GM19240 (cell line): ENCODE results near the gene SPTLC1.
A peak's percentile ranks its signal among the peaks of the same experiment; 100 is the strongest.
"Not testable (repeated sequence)": the region's sequence is repeated elsewhere in the genome, so short reads cannot be mapped to it uniquely, and the experiment has no call there.

Experiments used
- DNase-seq: peaks from one replicate; pipeline ENCODE4 v3.0.0; 2011; ENCODE audit warnings: low spot score; ENCODE audit not compliant: insufficient read length

SPTLC1 gene

DNA sequence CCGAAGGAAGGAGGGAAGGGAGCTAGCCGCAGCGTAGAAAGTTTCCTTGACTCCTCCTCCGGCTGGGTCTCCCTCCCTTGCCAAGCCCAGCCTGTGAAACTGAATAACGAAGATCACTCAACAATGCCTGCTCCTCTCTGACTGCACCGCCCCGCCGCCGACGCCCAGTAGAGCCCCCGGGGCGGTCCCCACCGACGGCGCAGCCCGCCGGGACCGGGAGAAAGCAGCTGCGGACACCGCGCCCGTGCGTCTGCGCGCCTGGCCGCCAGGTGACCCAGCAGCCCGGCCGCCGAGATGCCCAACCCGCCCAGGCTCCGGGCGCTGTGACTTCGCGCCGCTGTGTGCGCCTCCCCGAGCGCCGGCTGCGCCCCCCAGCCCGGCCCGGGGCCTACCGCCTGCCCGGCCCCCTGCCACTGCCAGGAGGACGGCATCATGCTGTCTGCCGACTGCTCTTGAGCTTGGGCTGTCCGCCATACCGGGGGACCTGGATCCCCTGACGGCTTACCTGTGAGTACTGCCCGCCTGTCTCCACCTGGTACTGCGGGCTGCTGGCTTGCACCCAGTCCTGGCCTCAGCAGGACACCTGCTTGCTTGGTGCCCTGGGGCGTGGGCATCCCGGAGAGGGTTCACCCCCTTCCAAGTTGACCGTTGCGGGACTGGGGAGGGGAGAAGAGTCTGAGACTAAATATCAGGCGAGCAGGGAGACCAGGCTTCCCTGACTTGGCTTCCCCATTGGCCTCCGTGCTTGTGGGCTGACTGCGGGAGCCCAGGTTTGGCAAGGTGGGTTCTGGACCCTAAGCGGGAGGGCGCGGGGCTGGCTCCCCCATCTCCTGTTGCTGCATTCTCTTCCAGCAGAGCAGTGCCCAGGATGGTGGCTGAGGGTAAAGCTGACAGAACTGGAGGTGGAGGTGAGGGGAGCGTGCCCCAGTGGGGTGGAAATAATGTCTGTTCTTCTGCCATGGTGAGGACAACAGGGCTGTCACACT lies 26.2 kb upstream of the SPTLC1 start:
- DNase-seq = no peak

DNA sequence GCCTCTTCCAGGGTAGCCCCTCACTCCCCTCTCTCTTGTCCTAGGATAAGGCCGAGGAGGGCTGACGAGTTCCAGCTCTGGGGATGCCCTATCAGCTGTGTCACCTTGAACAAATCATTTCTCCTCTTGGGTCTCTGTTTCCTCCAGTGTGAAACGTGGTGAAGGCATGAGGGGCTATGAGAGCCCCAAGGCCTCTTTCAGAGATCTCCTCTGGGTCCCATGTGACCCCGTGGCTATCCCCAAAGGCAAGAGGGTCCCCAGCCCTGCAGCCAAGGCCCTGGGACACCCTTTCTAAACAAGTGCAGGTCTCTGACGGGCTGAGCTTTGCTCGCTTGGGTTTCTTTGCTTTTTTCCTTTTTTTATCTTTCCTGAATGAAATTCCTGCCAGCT lies 25.5 kb upstream of the SPTLC1 start:
- DNase-seq = no peak

DNA sequence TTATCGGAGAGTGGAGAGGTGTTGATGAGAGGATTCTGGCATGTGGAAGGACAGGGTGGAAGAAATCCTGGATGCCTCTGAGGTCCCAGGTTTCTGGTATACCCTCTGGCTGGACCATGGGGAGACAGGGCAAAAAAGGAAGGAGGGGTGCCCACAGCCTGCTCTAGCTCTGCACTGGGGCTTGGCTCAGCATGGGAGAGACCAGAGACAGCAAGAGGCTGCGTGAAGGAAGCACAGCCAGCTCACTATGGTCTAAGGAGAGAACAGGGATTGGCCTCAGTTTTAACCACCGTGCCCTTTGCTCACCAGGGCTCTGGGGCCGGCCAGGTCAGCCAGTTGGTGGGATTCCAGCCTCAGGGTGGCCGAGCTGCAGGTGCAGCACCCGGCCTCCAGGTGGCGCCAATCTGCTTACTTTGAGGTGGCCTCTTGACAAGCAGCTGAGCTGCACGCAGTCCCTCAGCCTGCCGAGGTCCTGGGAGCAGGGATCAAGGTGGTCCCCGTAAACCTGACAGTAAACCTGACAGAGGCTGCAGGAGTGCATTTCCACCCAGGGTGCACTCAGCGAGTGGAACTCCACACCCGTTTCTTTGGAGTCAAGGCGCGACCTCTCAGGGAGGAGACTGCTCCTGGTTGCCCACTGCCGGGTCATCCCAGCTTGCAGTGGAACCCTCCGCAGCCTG lies 25.0 kb upstream of the SPTLC1 start:
- DNase-seq = peak; percentile 64

DNA sequence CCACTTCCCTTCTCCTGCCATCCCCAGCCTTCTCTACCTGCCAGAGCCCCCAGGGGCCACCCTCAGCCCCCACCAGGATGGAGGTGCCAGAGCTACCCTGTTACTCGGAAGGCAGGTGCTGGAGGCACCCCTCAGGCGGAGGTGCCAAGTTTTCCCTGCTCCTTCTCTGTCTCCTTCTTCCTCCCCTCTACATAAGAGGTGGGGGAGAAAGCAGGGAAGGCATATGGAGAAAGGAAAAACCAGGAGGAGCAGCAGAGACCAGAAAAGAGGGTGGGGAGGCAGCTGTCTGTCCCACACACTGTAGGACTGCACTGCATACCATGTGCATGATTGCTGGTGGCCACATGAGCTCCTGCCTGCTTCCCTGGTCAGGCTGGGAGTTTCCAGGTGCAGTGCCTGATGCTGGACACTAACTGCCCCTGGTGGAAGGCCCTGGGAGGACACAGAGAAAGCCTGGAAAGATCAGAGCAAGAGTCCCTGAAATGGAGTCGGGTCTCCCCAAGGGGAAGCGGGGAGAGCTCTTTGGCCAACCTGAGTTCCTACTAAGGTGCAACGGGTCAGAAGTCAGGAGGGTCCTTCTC lies 23.8 kb upstream of the SPTLC1 start:
- DNase-seq = not testable (repeated sequence)

DNA sequence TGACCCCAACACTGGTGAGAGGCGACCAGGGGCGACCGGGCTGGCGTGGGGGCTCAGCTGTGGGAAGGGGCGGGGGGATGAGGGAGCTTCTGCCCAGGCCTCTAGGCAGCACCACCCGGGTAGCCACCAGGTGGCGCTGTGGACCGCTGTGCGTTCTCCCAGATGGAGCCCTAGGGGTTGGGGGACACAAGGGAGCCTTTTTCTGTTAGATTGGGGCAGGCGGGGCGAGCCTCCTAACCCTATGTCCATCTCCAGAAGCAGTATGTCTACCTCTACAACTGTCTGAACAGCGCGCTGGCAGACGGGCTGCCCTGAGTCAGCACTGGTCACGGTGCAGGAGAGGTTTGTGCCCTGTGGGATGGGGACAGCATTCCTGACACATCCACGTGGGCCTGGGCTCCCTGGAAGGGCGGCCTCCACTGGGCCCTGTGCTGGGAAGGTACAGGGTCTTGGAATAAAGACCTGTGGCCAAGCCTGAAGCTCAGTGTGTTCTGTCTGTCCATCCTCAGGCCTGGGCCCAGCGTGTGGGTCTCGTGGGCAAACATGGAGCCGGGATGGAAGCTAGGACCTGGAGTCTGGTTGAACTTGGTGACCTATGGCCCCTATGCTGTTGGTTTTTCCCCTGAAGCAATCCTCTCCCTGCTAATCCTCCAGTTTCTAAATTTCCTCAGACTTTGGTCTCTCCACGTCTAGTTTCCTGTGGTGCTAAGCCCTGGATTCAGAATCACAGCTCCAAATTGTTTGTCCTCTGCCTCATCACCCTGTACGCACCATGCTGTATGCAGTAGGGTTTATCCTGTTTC lies 23.1 kb upstream of the SPTLC1 start:
- no peak for DNase-seq

GRCh38 chr9:92136184-92136858 lies 21.1 kb upstream of the SPTLC1 start:
- DNase-seq = no peak

DNA sequence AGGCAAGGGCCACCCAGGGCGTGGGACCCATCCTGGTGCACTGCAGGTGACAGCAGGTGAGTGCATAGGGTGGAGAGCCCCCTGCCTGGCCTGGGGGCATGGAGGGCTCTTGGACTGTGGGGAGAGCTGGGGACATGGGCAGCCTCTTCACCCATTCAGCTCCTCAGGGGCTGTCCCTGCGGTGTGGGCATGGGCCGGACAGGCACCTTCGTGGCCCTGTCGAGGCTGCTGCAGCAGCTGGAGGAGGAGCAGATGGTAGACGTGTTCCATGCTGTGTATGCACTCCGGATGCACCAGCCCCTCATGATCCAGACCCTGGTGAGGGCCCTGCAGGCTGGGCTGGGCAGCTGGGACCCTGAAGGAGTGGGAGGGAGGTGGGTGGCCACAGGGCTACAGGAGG lies 20.4 kb upstream of the SPTLC1 start:
- DNase-seq = no peak

- DNase-seq = peak; percentile 65
Measured at GRCh38 chr9:92133949-92134604, 18.9 kb upstream of the SPTLC1 start.

GRCh38 chr9:92132913-92133312 lies 17.7 kb upstream of the SPTLC1 start:
- DNase-seq = not testable (repeated sequence)

DNA sequence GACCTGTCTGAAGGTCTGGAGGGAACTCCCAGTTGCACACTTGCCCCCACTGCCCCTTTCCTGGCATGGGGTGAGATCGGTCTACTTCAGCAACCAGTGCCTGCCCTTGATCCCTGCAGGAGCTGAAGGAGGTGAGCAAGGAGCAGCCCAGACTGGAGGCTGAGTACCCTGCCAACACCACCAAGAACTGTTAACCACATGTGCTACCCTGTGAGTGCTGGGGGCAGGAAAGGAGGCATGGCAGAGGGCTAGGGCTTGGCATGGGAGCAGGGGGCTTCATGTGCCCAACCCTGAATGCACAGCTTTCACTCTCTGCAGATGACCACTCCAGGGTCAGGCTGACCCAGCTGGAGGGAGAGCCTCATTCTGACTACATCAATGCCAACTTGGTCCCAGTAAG lies 17.3 kb upstream of the SPTLC1 start:
- DNase-seq = no peak

GRCh38 chr9:92122800-92123199 lies 7.6 kb upstream of the SPTLC1 start:
- no peak for DNase-seq

DNA sequence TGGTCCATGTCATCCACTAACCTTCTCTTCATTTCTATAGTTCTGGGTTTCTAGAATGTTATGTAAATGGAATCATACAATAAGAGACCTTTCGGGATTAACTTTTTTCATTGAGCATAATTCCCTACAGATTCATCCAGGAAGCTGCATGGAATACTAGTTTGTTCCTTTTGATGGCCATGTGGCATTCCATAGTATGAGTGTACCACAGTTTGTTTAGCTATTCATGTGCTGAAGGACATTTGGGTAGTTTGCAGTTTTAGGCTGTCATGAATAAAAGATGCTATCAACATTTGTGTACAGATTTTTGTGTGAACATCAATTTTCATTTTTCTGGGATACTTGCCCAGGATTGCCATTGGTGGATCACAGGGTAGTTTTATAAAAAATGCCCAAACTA lies 6.8 kb upstream of the SPTLC1 start:
- DNase-seq = no peak

DNA sequence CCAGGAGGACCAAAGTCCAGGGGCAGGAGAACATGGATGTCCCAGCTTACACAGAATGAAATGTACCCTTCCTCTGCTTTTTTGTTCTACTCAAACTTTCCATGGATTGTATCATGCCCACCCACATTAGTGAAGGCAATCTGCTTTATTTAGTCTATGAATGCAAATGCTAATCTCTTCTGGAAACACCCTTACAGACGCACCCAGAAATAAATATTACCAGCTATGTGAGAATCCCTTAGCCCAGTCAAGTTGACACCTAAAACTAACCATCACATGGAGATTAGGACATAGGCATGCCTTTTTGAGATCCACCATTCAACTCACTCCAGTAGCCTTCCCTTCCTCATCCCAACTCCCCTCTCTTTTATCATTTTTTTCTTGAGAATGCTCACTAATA lies 6.1 kb upstream of the SPTLC1 start:
- DNase-seq = no peak

- DNase-seq = no peak
Measured at GRCh38 chr9:92120138-92120537, 4.9 kb upstream of the SPTLC1 start.

- DNase-seq = no peak
Measured at GRCh38 chr9:92119586-92119985, 4.4 kb upstream of the SPTLC1 start.

DNA sequence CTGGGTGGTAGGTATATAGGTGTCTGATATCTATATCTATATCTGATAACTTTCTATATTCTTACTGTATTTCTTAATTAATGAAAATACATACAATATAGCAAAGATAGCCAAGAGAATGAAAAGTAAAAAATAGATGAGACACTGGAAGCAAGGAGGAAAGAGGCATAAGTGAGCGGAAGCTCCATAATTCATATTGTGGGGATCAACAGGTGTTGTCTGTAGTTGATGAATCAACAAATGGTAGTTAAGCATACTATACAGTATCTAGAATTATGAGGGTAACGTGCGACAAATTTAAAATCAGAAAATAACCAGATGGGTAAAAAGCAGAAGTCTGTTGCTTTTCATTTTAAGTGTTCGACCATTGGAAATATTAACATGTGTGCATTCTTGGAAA lies 7.1 kb downstream of the SPTLC1 start:
- no peak for DNase-seq

DNA sequence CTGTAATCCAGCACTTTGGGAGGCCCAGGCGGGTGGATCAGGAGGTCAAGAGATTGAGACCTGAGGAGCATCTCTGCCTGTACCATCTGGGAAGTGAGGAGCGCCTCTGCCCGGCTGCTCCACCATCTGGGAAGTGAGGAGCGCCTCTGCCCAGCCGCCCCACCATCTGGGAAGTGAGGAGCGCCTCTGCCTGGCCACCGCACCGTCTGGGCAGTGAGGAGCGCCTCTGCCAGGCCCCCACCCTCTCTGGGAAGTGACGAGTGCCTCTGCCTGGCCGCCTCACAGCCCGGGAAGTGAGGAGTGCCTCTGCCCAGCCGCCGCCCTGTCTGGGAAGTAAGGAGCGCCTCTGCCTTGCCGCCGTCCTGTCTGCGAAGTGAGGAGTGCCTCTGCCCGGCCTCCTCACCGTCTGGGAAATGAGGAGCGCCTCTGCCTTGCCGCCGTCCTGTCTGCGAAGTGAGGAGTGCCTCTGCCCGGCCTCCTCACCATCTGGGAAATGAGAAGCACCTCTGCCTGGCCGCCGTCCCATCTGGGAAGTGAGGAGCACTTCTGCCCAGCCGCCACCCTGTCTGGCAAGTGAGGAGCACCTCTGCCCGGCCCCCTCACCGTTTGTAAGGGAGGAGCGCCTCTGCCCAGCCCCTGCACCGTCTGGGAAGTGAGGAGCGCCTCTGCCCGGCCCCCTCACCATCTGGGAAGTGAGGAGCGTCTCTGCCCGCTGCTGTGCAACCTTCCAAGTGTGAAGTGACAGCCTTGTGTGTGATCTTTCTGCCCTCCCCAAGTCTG lies 9.6 kb downstream of the SPTLC1 start:
- DNase-seq = not testable (repeated sequence)

DNA sequence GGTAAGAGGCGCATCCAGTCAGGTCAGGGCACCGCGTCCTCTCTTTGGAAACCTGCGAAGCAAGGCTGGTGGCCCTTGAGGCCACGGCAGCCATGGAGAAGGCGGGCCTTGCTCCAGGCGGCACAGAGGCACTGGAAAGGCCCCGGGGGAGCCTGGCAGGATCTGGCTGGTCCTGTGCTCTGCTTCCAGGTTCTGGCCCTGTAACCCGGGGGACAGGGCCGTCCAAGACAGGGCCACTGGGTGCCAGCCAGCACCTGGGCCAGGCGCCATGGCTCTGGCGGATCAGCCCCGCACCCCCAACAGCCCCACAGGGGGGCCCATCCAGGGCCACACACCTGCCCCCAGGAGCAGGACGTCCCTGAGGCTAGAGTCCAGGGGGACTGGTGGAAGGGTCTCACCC lies 11.6 kb downstream of the SPTLC1 start:
- not testable (repeated sequence) for DNase-seq

GRCh38 chr9:92100237-92100911 lies 14.8 kb downstream of the SPTLC1 start:
- DNase-seq = no peak
